C4-2B (cell line): ENCODE measurements around the gene SRC.

Source experiments
- CTCF ChIP-seq: fragments of 450-650 bp; conservative IDR thresholded peaks from 2 replicates; pipeline ENCODE4 v1.5.1; 2017; ENCODE audit warnings: mild to moderate bottlenecking
- ZFX ChIP-seq: fragments of 450-650 bp; IDR thresholded peaks from 2 replicates; pipeline ENCODE4 v1.6.1; 2017

- TF ChIP-seq CTCF = no peak
- no peak for TF ChIP-seq ZFX
These were observed 58.5 kb downstream of the SRC start for GRCh38 chr20:37404461-37404890.
